Astrocyte (in vitro differentiated cells and primary cell): ENCODE results near the gene PARN. TPM values are rescaled to one million over a fixed set of nuclear protein-coding genes. Genes with fewer than 3 reads are reported as not detected.
"Not testable (repeated sequence)": the region's sequence is repeated elsewhere in the genome, so short reads cannot be mapped to it uniquely, and the experiment has no call there.

Experiments used
- DNase-seq: peaks from one replicate; pipeline ENCODE4 v3.0.0-alpha.2; 2010; ENCODE audit warnings: low read depth
- FAIRE-seq: peaks from 2 replicates; lab custom pipeline; 2011; peaks lifted over from hg19 to GRCh38; lab: Jason Lieb, UNC
- H2AFZ ChIP-seq: 2 replicates; pipeline ENCODE4 v1.6.0; 2012; ENCODE audit warnings: low read depth, low read length, inconsistent platforms
- H3K27ac ChIP-seq: 2 replicates; pipeline ENCODE4 v1.5.1; 2011; ENCODE audit warnings: low read depth, low read length, inconsistent platforms
- H3K27me3 ChIP-seq: 2 replicates; pipeline ENCODE4 v1.6.0; 2011; ENCODE audit warnings: low read length, inconsistent platforms; ENCODE audit not compliant: insufficient read depth
- H3K36me3 ChIP-seq: 2 replicates; pipeline ENCODE4 v1.5.1; 2011; ENCODE audit warnings: low read length, inconsistent platforms; ENCODE audit not compliant: insufficient read depth
- H3K4me1 ChIP-seq: 2 replicates; pipeline ENCODE4 v1.5.1; 2011; ENCODE audit warnings: low read length, inconsistent platforms; ENCODE audit not compliant: insufficient read depth
- H3K4me2 ChIP-seq: 2 replicates; pipeline ENCODE4 v1.6.0; 2012; ENCODE audit warnings: low read length, inconsistent platforms
- H3K4me3 ChIP-seq: 2 replicates; pipeline ENCODE4 v1.5.1; 2011; ENCODE audit warnings: low read depth, mild to moderate bottlenecking, low read length, inconsistent platforms; ENCODE audit not compliant: insufficient read depth
- H3K79me2 ChIP-seq: 2 replicates; pipeline ENCODE4 v1.6.0; 2012; ENCODE audit warnings: mild to moderate bottlenecking, low read length, inconsistent platforms; ENCODE audit not compliant: insufficient read depth
- H3K9ac ChIP-seq: 2 replicates; pipeline ENCODE4 v1.6.0; 2012; ENCODE audit warnings: mild to moderate bottlenecking, low read length, inconsistent platforms
- H3K9me3 ChIP-seq: 2 replicates; pipeline ENCODE4 v1.5.1; 2012; ENCODE audit warnings: low read depth, mild to moderate bottlenecking, low read length, inconsistent platforms; ENCODE audit not compliant: insufficient read depth
- H4K20me1 ChIP-seq: 2 replicates; pipeline ENCODE4 v1.6.0; 2012; ENCODE audit warnings: low read length, inconsistent platforms; ENCODE audit not compliant: insufficient read depth
- H3K27ac Mint-ChIP-seq: one replicate; pipeline ENCODE4 v1.8.0; 2021; ENCODE audit warnings: mild to moderate bottlenecking, mixed read lengths; ENCODE audit not compliant: unreplicated experiment
- H3K27me3 Mint-ChIP-seq: one replicate; pipeline ENCODE4 v1.8.0; 2021; ENCODE audit warnings: low read depth, mixed read lengths; ENCODE audit not compliant: unreplicated experiment
- H3K36me3 Mint-ChIP-seq: one replicate; pipeline ENCODE4 v1.8.0; 2021; ENCODE audit warnings: low read depth, mixed read lengths; ENCODE audit not compliant: unreplicated experiment
- H3K4me1 Mint-ChIP-seq: one replicate; pipeline ENCODE4 v1.8.0; 2021; ENCODE audit warnings: low read depth, mixed read lengths; ENCODE audit not compliant: unreplicated experiment
- H3K4me3 Mint-ChIP-seq: one replicate; pipeline ENCODE4 v1.8.0; 2021; ENCODE audit warnings: mild to moderate bottlenecking, moderate library complexity, mixed read lengths; ENCODE audit not compliant: unreplicated experiment
- H3K9me3 Mint-ChIP-seq: one replicate; pipeline ENCODE4 v1.8.0; 2021; ENCODE audit warnings: mild to moderate bottlenecking, mixed read lengths; ENCODE audit not compliant: unreplicated experiment
- EZH2 ChIP-seq: IDR thresholded peaks from 2 replicates; pipeline ENCODE4 v1.6.1; 2012; ENCODE audit warnings: mild to moderate bottlenecking, low read length, inconsistent platforms; ENCODE audit not compliant: insufficient read depth
- total RNA-seq: library from RNA; stranded (reverse); gene quantifications from 2 replicates; pipeline ENCODE4 v1.2.1, GENCODE V29; 2021
- TF ChIP-seq, protein P1 (sequence below): IDR thresholded peaks from 2 replicates; pipeline ENCODE4 v1.5.1; 2011; ENCODE audit warnings: low read depth, mild to moderate bottlenecking, inconsistent platforms, low read length, moderate library complexity; ENCODE audit not compliant: insufficient read depth

The PARN gene
- total RNA-seq, 1 donor from 2014 or later, result 26.1 TPM

- no peaks in the 10 kb centered on the region for H3K36me3 ChIP-seq
- Mint-ChIP-seq H3K27ac (no peak overlapping the region), H3K4me3 (no peak overlapping the region), H3K9me3 (peaks cover 2% of the 10 kb centered on the region), H3K4me1 (peaks cover 8% of the 10 kb centered on the region), H3K36me3 (peaks cover 11% of the 10 kb centered on the region), H3K27me3 (peaks cover 3% of the 10 kb centered on the region)
- DNase-seq (no peak), FAIRE-seq (no peak)
- H4K20me1 ChIP-seq, result no peaks in the 10 kb centered on the region
- no peaks in the 10 kb centered on the region for H3K27me3 ChIP-seq
- no peak for TF ChIP-seq EZH2
- TF ChIP-seq, protein P1, sequence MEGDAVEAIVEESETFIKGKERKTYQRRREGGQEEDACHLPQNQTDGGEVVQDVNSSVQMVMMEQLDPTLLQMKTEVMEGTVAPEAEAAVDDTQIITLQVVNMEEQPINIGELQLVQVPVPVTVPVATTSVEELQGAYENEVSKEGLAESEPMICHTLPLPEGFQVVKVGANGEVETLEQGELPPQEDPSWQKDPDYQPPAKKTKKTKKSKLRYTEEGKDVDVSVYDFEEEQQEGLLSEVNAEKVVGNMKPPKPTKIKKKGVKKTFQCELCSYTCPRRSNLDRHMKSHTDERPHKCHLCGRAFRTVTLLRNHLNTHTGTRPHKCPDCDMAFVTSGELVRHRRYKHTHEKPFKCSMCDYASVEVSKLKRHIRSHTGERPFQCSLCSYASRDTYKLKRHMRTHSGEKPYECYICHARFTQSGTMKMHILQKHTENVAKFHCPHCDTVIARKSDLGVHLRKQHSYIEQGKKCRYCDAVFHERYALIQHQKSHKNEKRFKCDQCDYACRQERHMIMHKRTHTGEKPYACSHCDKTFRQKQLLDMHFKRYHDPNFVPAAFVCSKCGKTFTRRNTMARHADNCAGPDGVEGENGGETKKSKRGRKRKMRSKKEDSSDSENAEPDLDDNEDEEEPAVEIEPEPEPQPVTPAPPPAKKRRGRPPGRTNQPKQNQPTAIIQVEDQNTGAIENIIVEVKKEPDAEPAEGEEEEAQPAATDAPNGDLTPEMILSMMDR, result no peak
- no peak overlapping the region for H2AFZ ChIP-seq
- no peak overlapping the region for H3K9ac ChIP-seq
- H3K27ac ChIP-seq, result no peak overlapping the region
- no peaks in the 10 kb centered on the region for H3K79me2 ChIP-seq
- H3K4me3 ChIP-seq, result no peak overlapping the region
- H3K9me3 ChIP-seq, result no peaks in the 10 kb centered on the region
- peaks cover 4% of the 10 kb centered on the region for H3K4me1 ChIP-seq
- no peak overlapping the region for H3K4me2 ChIP-seq
Observed at GRCh38 chr16:14405611-14406537, 224.2 kb downstream of the PARN start.

DNA sequence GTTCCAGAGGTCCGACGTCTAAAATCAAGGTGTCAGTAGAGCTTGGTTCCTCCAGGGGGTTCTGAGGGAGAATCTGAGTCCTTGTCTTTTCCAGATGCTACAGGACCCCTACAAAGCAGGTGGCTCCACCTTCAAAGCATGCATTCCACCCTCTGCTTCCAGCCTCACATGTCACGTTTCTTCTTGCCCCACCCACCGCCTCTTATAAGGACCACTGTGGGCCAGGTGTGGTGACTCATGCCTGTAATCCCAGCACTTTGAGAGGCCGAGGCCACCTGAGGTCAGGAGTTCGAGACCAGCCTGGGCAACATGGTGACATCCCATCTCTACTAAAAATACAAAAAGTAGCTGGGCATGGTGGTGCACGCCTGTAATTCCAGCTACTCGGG lies 227.1 kb downstream of the PARN start:
- FAIRE-seq, H3K79me2 ChIP-seq, DNase-seq, H3K27ac ChIP-seq, H3K27me3 ChIP-seq, H3K36me3 ChIP-seq, H4K20me1 ChIP-seq, H3K9me3 Mint-ChIP-seq, H3K9ac ChIP-seq, H3K4me3 ChIP-seq, H3K27ac Mint-ChIP-seq, H2AFZ ChIP-seq, H3K36me3 Mint-ChIP-seq, H3K27me3 Mint-ChIP-seq, H3K4me3 Mint-ChIP-seq, H3K9me3 ChIP-seq, H3K4me2 ChIP-seq: not testable (repeated sequence)
- H3K4me1 Mint-ChIP-seq, result peaks cover 23% of the 10 kb centered on the region
- peaks cover 21% of the 10 kb centered on the region for H3K4me1 ChIP-seq

- not testable (repeated sequence) for H3K4me3 Mint-ChIP-seq, H3K9me3 ChIP-seq, H3K4me3 ChIP-seq, H3K9me3 Mint-ChIP-seq, H3K27ac ChIP-seq, H2AFZ ChIP-seq, FAIRE-seq, H4K20me1 ChIP-seq, H3K27me3 Mint-ChIP-seq, DNase-seq, H3K4me2 ChIP-seq, H3K27me3 ChIP-seq, H3K27ac Mint-ChIP-seq, H3K36me3 Mint-ChIP-seq, H3K36me3 ChIP-seq, H3K79me2 ChIP-seq, H3K9ac ChIP-seq
- H3K4me1 ChIP-seq, result peaks cover 21% of the 10 kb centered on the region
- peaks cover 23% of the 10 kb centered on the region for H3K4me1 Mint-ChIP-seq
Observed at GRCh38 chr16:14402114-14403000, 227.7 kb downstream of the PARN start.

GRCh38 chr16:14401711-14402061 lies 228.4 kb downstream of the PARN start:
- peaks cover 23% of the 10 kb centered on the region for H3K4me1 Mint-ChIP-seq
- H3K27me3 ChIP-seq, H3K27me3 Mint-ChIP-seq, H3K36me3 Mint-ChIP-seq, H3K4me2 ChIP-seq, H3K27ac ChIP-seq, H4K20me1 ChIP-seq, H3K36me3 ChIP-seq, H3K79me2 ChIP-seq, H3K4me3 ChIP-seq, H3K9me3 ChIP-seq, H3K9me3 Mint-ChIP-seq, H3K4me3 Mint-ChIP-seq, H3K9ac ChIP-seq, FAIRE-seq: not testable (repeated sequence)
- Histone ChIP-seq H3K4me1 (peaks cover 21% of the 10 kb centered on the region), H2AFZ (peak overlapping the region; percentile 18)
- peak overlapping the region; percentile 41 for H3K27ac Mint-ChIP-seq
- DNase-seq, result peak; percentile 15
